Right kidney (tissue), 1 donor: ENCODE results near the gene GAB2.
"Not testable (repeated sequence)": the region's sequence is repeated elsewhere in the genome, so short reads cannot be mapped to it uniquely, and the experiment has no call there.

Experiments
- DNase-seq: peaks from one replicate; pipeline ENCODE4 v3.0.0-alpha.2; 2016

Gene GAB2

DNA sequence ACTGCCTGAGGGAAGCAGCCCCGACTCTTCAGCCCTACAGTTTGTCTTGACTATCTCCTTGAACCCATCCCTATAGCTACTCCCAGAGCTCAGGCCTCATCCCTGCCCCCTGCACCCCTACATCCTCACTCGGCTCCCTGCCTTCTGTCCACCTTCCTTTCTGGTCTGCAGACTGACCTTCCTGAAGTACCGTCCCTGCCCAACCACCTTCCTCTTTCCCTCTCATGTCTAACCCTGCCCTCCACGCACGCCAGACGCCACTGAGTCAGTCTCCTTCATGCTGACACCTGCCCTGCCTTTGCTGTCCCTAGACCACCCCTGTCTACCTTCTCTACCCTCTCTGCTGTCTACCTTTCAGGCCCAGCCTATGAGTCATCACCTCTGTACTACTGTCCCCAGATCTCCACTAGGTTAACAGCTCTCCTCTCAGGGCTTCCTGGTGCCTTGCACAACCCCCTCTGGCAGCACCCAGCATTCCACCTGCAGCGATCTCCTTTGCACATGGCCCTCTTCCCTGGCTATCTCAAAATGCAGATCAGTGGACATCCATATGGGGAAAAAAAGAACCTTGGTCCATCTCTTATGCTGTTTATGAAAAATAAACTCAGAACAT, 238.1 kb downstream of the GAB2 start:
- DNase-seq = no peak

GRCh38 chr11:78177216-78177615, 240.4 kb downstream of the GAB2 start:
- DNase-seq = no peak

DNA sequence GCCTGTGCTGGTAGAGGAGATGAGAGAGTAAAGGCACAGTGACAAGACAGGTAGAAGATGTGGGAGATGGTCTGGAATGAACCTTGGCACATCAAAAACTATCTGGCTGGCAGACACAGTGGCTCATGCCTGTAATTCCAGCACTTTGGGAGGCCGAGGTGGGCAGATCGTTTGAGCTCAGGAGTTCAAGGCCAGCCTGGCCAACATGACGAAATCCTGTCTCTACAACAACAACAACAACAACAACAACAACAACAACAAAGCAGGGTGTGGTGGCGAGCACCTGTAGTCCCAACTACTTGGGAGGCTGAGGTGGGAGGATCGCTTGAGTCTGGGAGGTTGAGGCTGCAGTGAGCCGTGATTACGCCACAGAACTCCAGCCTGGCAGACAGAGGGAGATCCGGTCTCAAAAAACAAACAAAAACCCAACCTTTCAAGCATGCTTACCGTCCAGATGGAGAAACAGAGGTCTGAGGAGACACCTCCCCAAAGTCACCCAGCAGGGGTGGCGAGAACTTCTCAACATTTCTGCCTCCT, 240.9 kb downstream of the GAB2 start:
- no peak for DNase-seq

DNA sequence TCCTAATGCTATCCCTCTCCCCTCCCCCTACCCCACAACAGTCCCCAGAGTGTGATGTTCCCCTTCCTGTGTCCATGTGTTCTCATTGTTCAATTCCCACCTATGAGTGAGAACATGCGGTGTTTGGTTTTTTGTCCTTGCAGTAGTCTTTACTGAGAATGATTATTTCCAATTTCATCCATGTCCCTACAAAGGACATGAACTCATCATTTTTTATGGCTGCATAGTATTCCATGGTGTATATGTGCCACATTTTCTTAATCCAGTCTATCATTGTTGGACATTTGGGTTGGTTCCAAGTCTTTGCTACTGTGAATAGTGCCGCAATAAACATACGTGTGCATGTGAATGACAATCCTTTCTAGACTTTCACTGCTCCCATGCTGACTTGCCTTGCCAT, 241.8 kb downstream of the GAB2 start:
- DNase-seq = not testable (repeated sequence)

- DNase-seq = no peak
These were observed 245.7 kb downstream of the GAB2 start for GRCh38 chr11:78171951-78172350.

GRCh38 chr11:78170874-78171549, 246.6 kb downstream of the GAB2 start:
- DNase-seq = no peak

- no peak for DNase-seq
These were observed 247.2 kb downstream of the GAB2 start for GRCh38 chr11:78170413-78170812.

- no peak for DNase-seq
These were observed 248.8 kb downstream of the GAB2 start for GRCh38 chr11:78168539-78169477.

GRCh38 chr11:78166855-78167469, 250.7 kb downstream of the GAB2 start:
- DNase-seq = no peak
